Measurements from ENCODE around the gene PCDHGA9.
"Not testable (repeated sequence)": the region's sequence is repeated elsewhere in the genome, so short reads cannot be mapped to it uniquely, and the experiment has no call there.

The PCDHGA9 gene

DNA sequence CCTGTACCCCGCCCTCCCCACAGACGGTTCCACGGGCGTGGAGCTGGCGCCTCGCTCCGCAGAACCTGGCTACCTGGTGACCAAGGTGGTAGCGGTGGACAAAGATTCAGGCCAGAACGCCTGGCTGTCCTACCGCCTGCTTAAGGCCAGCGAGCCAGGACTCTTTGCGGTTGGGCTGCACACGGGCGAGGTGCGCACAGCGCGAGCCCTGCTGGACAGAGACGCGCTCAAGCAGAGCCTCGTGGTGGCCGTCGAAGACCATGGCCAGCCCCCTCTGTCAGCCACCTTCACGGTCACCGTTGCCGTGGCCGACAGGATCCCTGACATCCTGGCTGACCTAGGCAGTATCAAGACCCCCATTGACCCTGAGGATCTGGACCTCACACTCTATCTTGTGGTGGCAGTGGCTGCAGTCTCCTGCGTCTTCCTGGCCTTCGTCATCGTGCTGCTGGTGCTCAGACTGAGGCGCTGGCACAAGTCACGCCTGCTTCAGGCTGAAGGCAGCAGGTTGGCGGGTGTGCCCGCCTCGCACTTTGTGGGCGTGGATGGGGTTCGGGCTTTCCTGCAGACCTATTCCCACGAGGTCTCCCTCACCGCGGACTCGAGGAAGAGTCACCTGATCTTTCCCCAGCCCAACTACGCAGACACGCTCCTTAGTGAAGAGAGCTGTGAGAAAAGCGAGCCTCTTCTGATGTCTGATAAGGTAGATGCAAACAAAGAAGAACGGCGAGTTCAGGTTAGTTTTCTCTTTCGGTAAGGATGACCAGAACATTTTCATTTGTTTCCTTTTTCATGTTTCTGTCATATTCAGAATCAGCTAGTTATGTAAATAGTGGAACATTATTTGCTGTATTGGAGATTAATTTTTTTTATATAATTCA, 36.3 kb upstream of the PCDHGA9 start:
- H3K27ac ChIP-seq (ENCODE audit: low read depth, low read length): no peak overlapping the region
- H3K4me3 ChIP-seq (ENCODE audit: low read depth in 1 of 2, low read length in 2 of 2): no peak overlapping the region
- no peak overlapping the region for H3K9ac ChIP-seq (ENCODE audit: low read depth in 1 of 2, low read length in 2 of 2)
- H3K4me1 ChIP-seq (ENCODE audit: control insufficient read depth in 1 of 2, insufficient read depth in 2 of 2, low read length in 2 of 2): no peaks in the 10 kb centered on the region
- peaks cover 34 to 38% of the 10 kb centered on the region in 2 donors for H3K9me3 ChIP-seq (ENCODE audit: control insufficient read depth in 1 of 2, low read length in 2 of 2)
- no peaks in the 10 kb centered on the region for H3K36me3 ChIP-seq (ENCODE audit: control insufficient read depth in 1 of 2, insufficient read depth in 2 of 2, low read length in 2 of 2)
- H3K27me3 ChIP-seq (ENCODE audit: control insufficient read depth in 1 of 2, insufficient read depth in 2 of 2, low read length in 2 of 2): peaks cover 0 to 5% of the 10 kb centered on the region in 2 donors

DNA sequence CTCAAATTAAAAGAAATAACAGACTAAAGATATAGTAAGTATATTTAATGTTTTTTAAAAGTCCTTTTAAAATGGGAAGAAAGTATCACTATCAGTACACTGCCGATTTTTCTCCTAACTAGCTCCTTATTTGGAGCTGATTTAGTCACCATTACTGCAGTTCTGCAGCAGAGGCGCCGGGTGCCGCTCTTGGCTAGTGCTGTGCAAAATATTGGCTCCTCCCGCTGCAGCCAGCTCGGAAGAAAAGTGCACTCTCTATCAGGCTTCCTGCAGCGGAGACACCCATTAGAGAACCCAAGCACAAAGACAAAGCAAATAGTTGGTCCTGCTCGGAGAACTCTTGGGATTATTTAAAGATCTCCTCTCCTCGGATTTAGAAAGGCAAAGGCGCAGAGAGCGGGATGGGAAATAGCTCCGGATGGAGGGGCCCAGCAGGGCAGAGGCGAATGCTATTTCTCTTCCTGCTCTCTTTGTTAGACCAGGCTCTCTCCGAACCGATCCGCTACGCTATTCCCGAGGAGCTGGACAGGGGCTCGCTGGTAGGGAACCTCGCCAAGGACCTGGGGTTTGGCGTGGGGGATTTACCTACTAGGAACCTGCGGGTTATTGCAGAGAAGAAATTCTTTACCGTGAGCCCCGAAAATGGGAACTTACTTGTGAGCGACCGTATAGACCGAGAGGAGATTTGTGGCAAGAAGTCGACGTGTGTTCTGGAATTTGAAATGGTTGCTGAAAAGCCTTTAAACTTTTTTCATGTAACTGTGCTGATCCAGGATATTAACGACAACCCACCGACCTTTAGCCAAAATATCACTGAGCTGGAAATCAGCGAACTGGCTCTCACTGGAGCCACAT, 32.4 kb upstream of the PCDHGA9 start, which contains the start of gene PCDHGB3:
PCDHGB3 (plus strand) TSS at position 249 of the 855 bp plus-strand sequence; CDS start at position 402, 153 bp downstream.
- no peaks in the 10 kb centered on the region for H3K36me3 ChIP-seq (ENCODE audit: control insufficient read depth in 1 of 2, insufficient read depth in 2 of 2, low read length in 2 of 2)
- H3K4me1 ChIP-seq (ENCODE audit: control insufficient read depth in 1 of 2, insufficient read depth in 2 of 2, low read length in 2 of 2): no peaks in the 10 kb centered on the region
- H3K27me3 ChIP-seq (ENCODE audit: control insufficient read depth in 1 of 2, insufficient read depth in 2 of 2, low read length in 2 of 2): peaks cover 0 to 5% of the 10 kb centered on the region in 2 donors
- H3K27ac ChIP-seq (ENCODE audit: low read depth, low read length): no peak within 1 kb of the TSS
- peak within 1 kb of the TSS; percentile 18 to 49 for H3K4me3 ChIP-seq (ENCODE audit: low read depth in 1 of 2, low read length in 2 of 2)
- H3K9ac ChIP-seq (ENCODE audit: low read depth in 1 of 2, low read length in 2 of 2): no peak within 1 kb of the TSS
- H3K9me3 ChIP-seq (ENCODE audit: control insufficient read depth in 1 of 2, low read length in 2 of 2): peaks cover 38 to 46% of the 10 kb centered on the region in 2 donors

DNA sequence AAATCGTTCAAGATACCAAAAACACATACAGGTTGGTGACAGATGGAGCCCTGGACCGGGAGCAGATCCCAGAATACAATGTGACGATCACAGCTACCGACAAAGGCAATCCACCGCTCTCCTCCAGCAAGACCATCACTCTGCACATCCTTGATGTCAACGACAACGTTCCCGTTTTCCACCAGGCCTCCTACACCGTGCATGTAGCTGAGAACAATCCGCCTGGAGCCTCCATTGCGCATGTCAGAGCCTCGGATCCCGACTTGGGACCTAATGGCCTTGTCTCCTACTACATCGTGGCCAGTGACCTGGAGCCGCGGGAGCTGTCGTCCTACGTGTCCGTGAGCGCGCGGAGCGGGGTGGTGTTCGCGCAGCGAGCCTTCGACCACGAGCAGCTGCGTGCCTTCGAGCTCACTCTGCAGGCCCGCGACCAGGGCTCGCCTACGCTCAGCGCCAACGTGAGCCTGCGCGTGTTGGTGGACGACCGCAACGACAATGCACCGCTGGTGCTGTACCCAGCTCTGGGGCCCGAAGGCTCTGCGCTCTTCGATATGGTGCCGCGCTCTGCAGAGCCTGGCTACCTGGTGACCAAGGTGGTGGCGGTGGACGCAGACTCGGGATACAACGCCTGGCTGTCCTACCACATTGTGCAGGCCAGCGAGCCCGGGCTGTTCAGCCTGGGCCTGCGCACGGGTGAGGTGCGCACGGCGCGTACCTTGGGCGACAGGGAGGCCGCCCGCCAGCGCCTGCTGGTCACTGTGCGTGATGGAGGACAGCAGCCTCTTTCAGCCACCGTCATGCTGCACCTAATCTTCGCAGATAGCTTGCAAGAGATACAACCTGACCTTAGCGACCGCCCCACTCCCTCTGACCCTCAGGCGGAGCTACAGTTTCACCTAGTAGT, 30.8 kb upstream of the PCDHGA9 start:
- Histone ChIP-seq H3K9me3 (ENCODE audit: control insufficient read depth in 1 of 2, low read length in 2 of 2) (peaks cover 40 to 47% of the 10 kb centered on the region in 2 donors), H3K4me3 (ENCODE audit: low read depth in 1 of 2, low read length in 2 of 2) (peak overlapping the region in 1 of 2 donors; percentile 21), H3K4me1 (ENCODE audit: control insufficient read depth in 1 of 2, insufficient read depth in 2 of 2, low read length in 2 of 2) (no peaks in the 10 kb centered on the region), H3K27ac (ENCODE audit: low read depth, low read length) (no peak overlapping the region), H3K9ac (ENCODE audit: low read depth in 1 of 2, low read length in 2 of 2) (no peak overlapping the region), H3K27me3 (ENCODE audit: control insufficient read depth in 1 of 2, insufficient read depth in 2 of 2, low read length in 2 of 2) (peaks cover 0 to 5% of the 10 kb centered on the region in 2 donors), H3K36me3 (ENCODE audit: control insufficient read depth in 1 of 2, insufficient read depth in 2 of 2, low read length in 2 of 2) (no peaks in the 10 kb centered on the region)

DNA sequence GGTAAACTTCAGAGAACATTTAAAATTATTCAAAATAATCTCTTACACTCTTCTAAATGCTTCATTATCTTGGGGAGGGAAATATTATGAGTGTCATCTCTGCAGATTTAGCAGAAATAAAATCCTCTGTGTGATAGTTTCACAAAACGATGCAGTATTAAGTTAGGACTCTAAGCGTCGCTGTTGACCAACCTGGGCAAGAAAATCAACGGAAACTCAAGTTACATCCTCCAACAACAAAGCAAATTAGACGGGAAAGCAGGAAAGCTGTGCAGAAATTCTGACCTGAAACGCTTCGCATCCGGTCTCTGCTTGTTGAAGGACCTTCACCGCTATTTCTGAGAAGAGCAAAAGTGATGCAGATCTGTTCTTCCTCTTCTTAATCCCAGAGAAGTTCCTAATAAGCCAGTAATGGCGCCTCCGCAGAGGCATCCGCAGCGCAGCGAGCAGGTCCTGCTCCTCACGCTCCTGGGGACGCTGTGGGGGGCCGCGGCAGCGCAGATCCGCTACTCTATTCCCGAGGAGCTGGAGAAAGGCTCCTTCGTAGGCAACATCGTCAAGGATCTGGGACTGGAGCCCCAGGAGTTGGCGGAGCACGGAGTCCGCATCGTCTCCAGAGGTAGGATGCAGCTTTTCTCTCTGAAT, 28.8 kb upstream of the PCDHGA9 start, which contains the start of gene PCDHGA6:
PCDHGA6 (plus strand) TSS at position 219 of the 645 bp plus-strand sequence; CDS start at position 412, 193 bp downstream.
- Histone ChIP-seq H3K27ac (ENCODE audit: low read depth, low read length) (no peak within 1 kb of the TSS), H3K36me3 (ENCODE audit: control insufficient read depth in 1 of 2, insufficient read depth in 2 of 2, low read length in 2 of 2) (no peaks in the 10 kb centered on the region), H3K9me3 (ENCODE audit: control insufficient read depth in 1 of 2, low read length in 2 of 2) (peaks cover 40 to 49% of the 10 kb centered on the region in 2 donors), H3K4me1 (ENCODE audit: control insufficient read depth in 1 of 2, insufficient read depth in 2 of 2, low read length in 2 of 2) (no peaks in the 10 kb centered on the region), H3K4me3 (ENCODE audit: low read depth in 1 of 2, low read length in 2 of 2) (peak within 1 kb of the TSS in 1 of 2 donors; percentile 43), H3K27me3 (ENCODE audit: control insufficient read depth in 1 of 2, insufficient read depth in 2 of 2, low read length in 2 of 2) (peaks cover 0 to 5% of the 10 kb centered on the region in 2 donors), H3K9ac (ENCODE audit: low read depth in 1 of 2, low read length in 2 of 2) (no peak within 1 kb of the TSS)

DNA sequence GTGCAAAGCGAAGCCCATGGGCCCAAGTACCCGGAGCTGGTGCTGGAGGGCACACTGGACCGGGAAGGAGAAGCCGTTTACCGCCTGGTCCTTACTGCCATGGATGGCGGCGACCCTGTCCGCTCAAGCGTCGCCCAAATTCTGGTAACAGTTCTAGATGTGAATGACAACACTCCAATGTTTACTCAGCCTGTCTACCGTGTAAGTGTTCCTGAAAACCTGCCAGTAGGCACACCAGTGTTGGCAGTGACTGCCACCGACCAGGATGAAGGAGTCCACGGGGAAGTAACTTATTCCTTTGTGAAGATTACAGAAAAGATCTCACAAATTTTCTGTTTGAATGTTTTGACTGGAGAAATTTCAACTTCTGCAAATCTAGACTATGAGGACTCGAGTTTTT, 28.0 kb upstream of the PCDHGA9 start:
- Histone ChIP-seq H3K27me3 (ENCODE audit: control insufficient read depth in 1 of 2, insufficient read depth in 2 of 2, low read length in 2 of 2) (peaks cover 0 to 5% of the 10 kb centered on the region in 2 donors), H3K9me3 (ENCODE audit: control insufficient read depth in 1 of 2, low read length in 2 of 2) (peaks cover 40 to 49% of the 10 kb centered on the region in 2 donors), H3K9ac (ENCODE audit: low read depth in 1 of 2, low read length in 2 of 2) (no peak overlapping the region), H3K4me3 (ENCODE audit: low read depth in 1 of 2, low read length in 2 of 2) (no peak overlapping the region), H3K4me1 (ENCODE audit: control insufficient read depth in 1 of 2, insufficient read depth in 2 of 2, low read length in 2 of 2) (no peaks in the 10 kb centered on the region), H3K27ac (ENCODE audit: low read depth, low read length) (no peak overlapping the region), H3K36me3 (ENCODE audit: control insufficient read depth in 1 of 2, insufficient read depth in 2 of 2, low read length in 2 of 2) (no peaks in the 10 kb centered on the region)

DNA sequence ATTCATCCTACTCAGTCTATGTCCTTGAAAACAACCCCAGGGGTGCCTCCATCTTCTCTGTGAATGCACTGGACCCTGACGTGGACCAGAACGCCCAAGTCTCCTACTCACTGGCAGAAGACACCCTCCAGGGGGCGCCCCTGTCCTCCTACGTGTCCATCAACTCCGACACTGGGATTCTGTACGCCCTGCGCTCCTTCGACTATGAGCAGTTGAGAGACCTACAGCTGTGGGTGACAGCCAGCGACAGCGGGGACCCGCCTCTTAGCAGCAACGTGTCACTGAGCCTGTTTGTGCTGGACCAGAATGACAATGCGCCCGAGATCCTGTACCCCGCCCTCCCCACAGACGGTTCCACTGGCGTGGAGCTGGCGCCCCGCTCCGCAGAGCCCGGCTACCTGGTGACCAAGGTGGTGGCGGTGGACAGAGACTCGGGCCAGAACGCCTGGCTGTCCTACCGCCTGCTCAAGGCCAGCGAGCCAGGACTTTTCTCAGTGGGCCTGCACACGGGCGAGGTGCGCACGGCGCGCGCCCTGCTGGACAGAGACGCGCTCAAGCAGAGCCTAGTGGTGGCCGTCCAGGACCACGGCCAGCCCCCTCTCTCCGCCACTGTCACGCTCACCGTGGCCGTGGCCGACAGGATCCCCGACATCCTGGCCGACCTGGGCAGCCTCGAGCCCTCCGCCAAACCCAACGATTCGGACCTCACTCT, 27.0 kb upstream of the PCDHGA9 start:
- H3K9me3 ChIP-seq (ENCODE audit: control insufficient read depth in 1 of 2, low read length in 2 of 2): peaks cover 33 to 47% of the 10 kb centered on the region in 2 donors

DNA sequence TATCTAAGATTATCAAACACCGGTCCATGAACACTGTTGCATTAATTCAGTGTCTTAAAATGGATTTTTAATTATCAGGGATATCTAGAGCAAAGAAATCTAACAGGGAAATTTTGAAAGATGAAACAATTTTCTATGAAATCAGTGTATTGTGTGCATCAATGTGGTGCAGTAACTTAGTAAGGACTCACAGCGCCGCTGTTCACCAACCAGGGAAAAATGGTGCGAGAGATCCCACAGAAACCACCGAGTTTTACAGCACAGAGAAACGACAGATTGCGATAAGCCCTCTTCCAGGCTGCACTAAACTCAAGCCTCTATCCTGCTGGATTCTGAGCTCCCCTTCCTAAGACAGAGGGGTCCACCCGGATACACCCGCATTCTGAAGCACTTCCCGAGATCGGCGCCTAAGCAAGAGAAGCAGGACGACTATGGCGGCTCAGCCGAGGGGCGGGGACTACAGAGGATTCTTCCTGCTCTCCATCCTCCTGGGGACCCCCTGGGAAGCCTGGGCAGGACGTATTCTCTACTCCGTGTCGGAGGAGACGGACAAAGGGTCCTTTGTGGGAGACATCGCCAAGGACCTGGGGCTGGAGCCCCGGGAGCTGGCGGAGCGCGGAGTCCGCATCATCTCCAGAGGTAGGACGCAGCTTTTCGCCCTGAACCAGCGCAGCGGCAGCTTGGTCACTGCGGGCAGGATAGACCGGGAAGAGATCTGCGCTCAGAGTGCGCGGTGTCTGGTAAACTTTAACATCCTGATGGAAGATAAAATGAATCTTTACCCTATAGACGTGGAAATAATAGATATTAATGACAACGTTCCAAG, 19.9 kb upstream of the PCDHGA9 start, which contains the start of gene PCDHGA7:
PCDHGA7 (plus strand) TSS at position 274 of the 826 bp plus-strand sequence; CDS start at position 432, 158 bp downstream.
- Histone ChIP-seq H3K27ac (ENCODE audit: low read depth, low read length) (no peak within 1 kb of the TSS), H3K4me1 (ENCODE audit: control insufficient read depth in 1 of 2, insufficient read depth in 2 of 2, low read length in 2 of 2) (no peaks in the 10 kb centered on the region), H3K36me3 (ENCODE audit: control insufficient read depth in 1 of 2, insufficient read depth in 2 of 2, low read length in 2 of 2) (no peaks in the 10 kb centered on the region), H3K27me3 (ENCODE audit: control insufficient read depth in 1 of 2, insufficient read depth in 2 of 2, low read length in 2 of 2) (peaks cover 0 to 5% of the 10 kb centered on the region in 2 donors), H3K4me3 (ENCODE audit: low read depth in 1 of 2, low read length in 2 of 2) (peak within 1 kb of the TSS; percentile 25 to 43), H3K9ac (ENCODE audit: low read depth in 1 of 2, low read length in 2 of 2) (no peak within 1 kb of the TSS), H3K9me3 (ENCODE audit: control insufficient read depth in 1 of 2, low read length in 2 of 2) (peaks cover 11 to 24% of the 10 kb centered on the region in 2 donors)

More for the DNA sequence above, 27.0 kb upstream of the PCDHGA9 start:
- not testable (repeated sequence) for H3K27ac ChIP-seq (ENCODE audit: low read depth, low read length); H3K27me3 ChIP-seq (ENCODE audit: control insufficient read depth in 1 of 2, insufficient read depth in 2 of 2, low read length in 2 of 2); H3K9ac ChIP-seq (ENCODE audit: low read depth in 1 of 2, low read length in 2 of 2); H3K4me1 ChIP-seq (ENCODE audit: control insufficient read depth in 1 of 2, insufficient read depth in 2 of 2, low read length in 2 of 2); H3K36me3 ChIP-seq (ENCODE audit: control insufficient read depth in 1 of 2, insufficient read depth in 2 of 2, low read length in 2 of 2); H3K4me3 ChIP-seq (ENCODE audit: low read depth in 1 of 2, low read length in 2 of 2)

DNA sequence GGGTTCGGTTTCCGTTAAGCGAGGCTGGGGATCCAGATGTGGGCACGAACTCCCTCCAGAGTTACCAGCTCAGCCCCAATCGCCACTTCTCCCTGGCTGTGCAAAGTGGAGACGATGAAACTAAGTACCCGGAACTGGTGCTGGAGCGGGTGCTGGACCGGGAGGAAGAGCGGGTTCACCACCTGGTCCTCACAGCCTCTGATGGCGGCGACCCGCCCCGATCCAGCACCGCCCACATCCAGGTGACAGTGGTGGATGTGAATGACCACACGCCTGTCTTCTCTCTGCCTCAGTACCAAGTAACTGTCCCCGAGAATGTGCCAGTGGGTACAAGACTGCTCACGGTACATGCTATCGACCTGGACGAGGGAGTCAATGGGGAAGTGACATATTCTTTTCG, 19.2 kb upstream of the PCDHGA9 start:
- Histone ChIP-seq H3K36me3 (ENCODE audit: control insufficient read depth in 1 of 2, insufficient read depth in 2 of 2, low read length in 2 of 2) (no peaks in the 10 kb centered on the region), H3K9ac (ENCODE audit: low read depth in 1 of 2, low read length in 2 of 2) (no peak overlapping the region), H3K9me3 (ENCODE audit: control insufficient read depth in 1 of 2, low read length in 2 of 2) (peaks cover 13 to 27% of the 10 kb centered on the region in 2 donors), H3K27ac (ENCODE audit: low read depth, low read length) (no peak overlapping the region), H3K4me1 (ENCODE audit: control insufficient read depth in 1 of 2, insufficient read depth in 2 of 2, low read length in 2 of 2) (no peaks in the 10 kb centered on the region), H3K4me3 (ENCODE audit: low read depth in 1 of 2, low read length in 2 of 2) (peak overlapping the region; percentile 23 to 43), H3K27me3 (ENCODE audit: control insufficient read depth in 1 of 2, insufficient read depth in 2 of 2, low read length in 2 of 2) (peaks cover 0 to 5% of the 10 kb centered on the region in 2 donors)
